Measurements from ENCODE around the gene USP17L30.
"Not testable (repeated sequence)": the region's sequence is repeated elsewhere in the genome, so short reads cannot be mapped to it uniquely, and the experiment has no call there.

- TF ChIP-seq CTCF (IDR thresholded peaks at IDR 0.05; ENCODE audit: poor library complexity); EZH2 (IDR thresholded peaks at IDR 0.05; ENCODE audit: borderline replicate concordance): not testable (repeated sequence)
Observed at GRCh38 chr4:9353338-9353737, 9.6 kb upstream of the USP17L30 start, which contains the start of gene USP17L29.

Measured in hepatocyte (in vitro differentiated cells).